Transverse colon (tissue), 4 donors: ENCODE measurements around the gene CDX1. TPM values are rescaled to one million over a fixed set of nuclear protein-coding genes. Genes with fewer than 3 reads are reported as not detected.
A peak's percentile ranks its signal among the peaks of the same experiment; 100 is the strongest.

ENCODE experiments used
- DNase-seq: peaks from one replicate; pipeline ENCODE4 v3.0.0-alpha.2; 2019
- H3K27ac ChIP-seq, 4 donors: fragments of 200-600 bp; sonication (generic); 2 replicates each; pipeline ENCODE4 v1.5.1; 2016 to 2018; ENCODE audit warnings: inconsistent platforms in 4 of 4
- H3K27me3 ChIP-seq: fragments of 200-600 bp; sonication (generic); 2 replicates; pipeline ENCODE4 v1.5.1; 2017; ENCODE audit warnings: inconsistent platforms
- H3K36me3 ChIP-seq, 4 donors: fragments of 200-600 bp; sonication (generic); 2 replicates each; pipeline ENCODE4 v1.5.1; 2017 to 2019; ENCODE audit warnings: inconsistent platforms in 4 of 4
- H3K4me1 ChIP-seq, 4 donors: fragments of 200-600 bp; sonication (generic); 2 replicates each; pipeline ENCODE4 v1.5.1; 2017 to 2020; ENCODE audit warnings: inconsistent platforms in 4 of 4
- H3K4me3 ChIP-seq, 4 donors: fragments of 200-600 bp; sonication (generic); 1 replicate in 1 of 4; 2 replicates in 3 of 4; pipeline versions ENCODE4 v1.5.1 to v1.6.1; 2017 to 2019; ENCODE audit warnings: inconsistent platforms in 4 of 4
- H3K9me3 ChIP-seq, 2 donors: fragments of 200-600 bp; sonication (generic); 2 replicates each; pipeline ENCODE4 v1.5.1; 2017 to 2019; ENCODE audit warnings: inconsistent platforms in 2 of 2
- CTCF ChIP-seq, 5 experiments: fragments of 200-600 bp in 3 of 5; fragments of 450-650 bp in 2 of 5; sonication (generic) in 3 of 5; IDR thresholded peaks; 1 replicate in 2 of 5; 2 replicates in 3 of 5; pipeline ENCODE4 v1.5.1; 2016 to 2017; ENCODE audit warnings: antibody characterized with exemption in 5 of 5, inconsistent platforms in 3 of 5, mild to moderate bottlenecking in 2 of 5, moderate library complexity in 1 of 5
- EP300 ChIP-seq: sonication (generic); formaldehyde crosslinking; IDR thresholded peaks from one replicate; pipeline ENCODE4 v1.6.1; 2017; ENCODE audit warnings: antibody characterized with exemption, low read depth
- POLR2A ChIP-seq: fragments of 450-650 bp; IDR thresholded peaks from one replicate; pipeline ENCODE4 v1.6.1; 2016; ENCODE audit warnings: antibody characterized with exemption, mild to moderate bottlenecking, moderate library complexity
- POLR2AphosphoS5 ChIP-seq, 3 donors: sonication (generic); formaldehyde crosslinking; IDR thresholded peaks; one replicate each; pipeline ENCODE4 v1.6.1; 2016; ENCODE audit warnings: antibody characterized with exemption in 3 of 3
- WGBS, 2 donors: methylation state at CpG; one replicate each; pipeline ENCODE4 v1.1.5; 2018; ENCODE audit warnings: low coverage in 1 of 2; 5-methylcytosine and 5-hydroxymethylcytosine counted together
- in situ Hi-C, 4 donors: fragments of 200-750 bp; cut with MboI; loops; one replicate each; pipeline versions ENCODE4 v1.15.0 to v1.15.1; 2017; ENCODE audit warnings: low sequenced_read_pairs in 3 of 4, low pct_ligation_motif_present in 1 of 4, low pct_unique_long_range_greater_than_20kb in 1 of 4
- intact Hi-C: fragments of 100-400 bp; cut with DNase I; formaldehyde crosslinking; loops from one replicate; pipeline ENCODE4 v1.15.1; 2023; ENCODE audit warnings: low total_unique reads
- total RNA-seq, 4 donors: library from RNA; depleted of rRNA; stranded (reverse); fragments of >200 nt; gene quantifications; one replicate each; pipeline ENCODE4 v1.1.0, GENCODE V29; 2016

Gene CDX1
- total RNA-seq, 4 donors from 2014 or later: 249 to 540 (median 360) TPM

- in situ Hi-C loops: loop anchor here in 2 of 4 donors (25.0 kb wide), 1 partner anchor 294 kb away; the partner anchor contains the start of gene RPS14 (in 2 of the 2)
- TF ChIP-seq CTCF (IDR thresholded peaks at IDR 0.05) (no peak), EP300 (no peak), POLR2AphosphoS5 (IDR thresholded peaks at IDR 0.05) (no peak), POLR2A (no peak)
- H3K27me3 ChIP-seq: no peaks in the 10 kb centered on the region
- peak; percentile 64 for DNase-seq
- intact Hi-C loops: no loop called here
- no peaks in the 10 kb centered on the region for H3K9me3 ChIP-seq
- no peak overlapping the region for H3K4me3 ChIP-seq
- no peaks in the 10 kb centered on the region for H3K36me3 ChIP-seq
- WGBS, 2 donors: 70 to 73% methylated on average over 4 to 20 of the region's 20 CpGs
- peak overlapping the region; percentile 74 to 89 (median 84) for H3K27ac ChIP-seq
- peaks cover 26 to 59% (median 49%) of the 10 kb centered on the region in 4 donors for H3K4me1 ChIP-seq
These were observed 23.0 kb upstream of the CDX1 start for GRCh38 chr5:150143350-150144245.

- no peaks in the 10 kb centered on the region for H3K36me3 ChIP-seq
- no peak for TF ChIP-seq POLR2A
- TF ChIP-seq EP300: peak; percentile 16
- TF ChIP-seq POLR2AphosphoS5 (IDR thresholded peaks at IDR 0.05): peak in 1 of 3 donors; percentile 13
- no peak for TF ChIP-seq CTCF (IDR thresholded peaks at IDR 0.05)
- no peaks in the 10 kb centered on the region for H3K27me3 ChIP-seq
- WGBS, 2 donors: 67 to 76% methylated on average over 5 to 13 of the region's 14 CpGs
- in situ Hi-C loops (loop anchor here in 2 of 4 donors (25.0 kb wide), 1 partner anchor 293 kb away; the partner anchor contains the start of gene RPS14 (in 2 of the 2)), intact Hi-C loops (no loop called here)
- no peak for DNase-seq
- peaks cover 19 to 51% (median 43%) of the 10 kb centered on the region in 4 donors for H3K4me1 ChIP-seq
- no peaks in the 10 kb centered on the region for H3K9me3 ChIP-seq
- no peak overlapping the region for H3K4me3 ChIP-seq
- peak overlapping the region; percentile 74 to 89 (median 84) for H3K27ac ChIP-seq
These were observed 22.3 kb upstream of the CDX1 start for GRCh38 chr5:150144246-150144801.

GRCh38 chr5:150144879-150145278 lies 21.7 kb upstream of the CDX1 start:
- Histone ChIP-seq H3K4me3 (no peak overlapping the region), H3K9me3 (no peaks in the 10 kb centered on the region), H3K4me1 (peaks cover 13 to 47% (median 38%) of the 10 kb centered on the region in 4 donors), H3K36me3 (no peaks in the 10 kb centered on the region), H3K27me3 (no peaks in the 10 kb centered on the region), H3K27ac (peak overlapping the region; percentile 74 to 89 (median 84))
- no peak for TF ChIP-seq EP300
- no peak for TF ChIP-seq POLR2AphosphoS5 (IDR thresholded peaks at IDR 0.05)
- no peak for TF ChIP-seq POLR2A
- TF ChIP-seq CTCF (IDR thresholded peaks at IDR 0.05): no peak
- no peak for DNase-seq
- in situ Hi-C loops: loop anchor here in 2 of 4 donors (25.0 kb wide), 1 partner anchor 292 kb away; the partner anchor contains the start of gene RPS14 (in 2 of the 2)
- 39 to 52% methylated on average over 3 to 4 of the region's 4 CpGs for WGBS, 2 donors
- intact Hi-C loops: no loop called here

- Histone ChIP-seq H3K9me3 (no peaks in the 10 kb centered on the region), H3K4me3 (no peak overlapping the region), H3K27me3 (no peaks in the 10 kb centered on the region), H3K4me1 (peaks cover 6 to 38% (median 29%) of the 10 kb centered on the region in 4 donors), H3K36me3 (no peaks in the 10 kb centered on the region), H3K27ac (peak overlapping the region; percentile 29 to 89 (median 84))
- no peak for DNase-seq
- intact Hi-C loops: no loop called here
- in situ Hi-C loops: loop anchor here in 2 of 4 donors (25.0 kb wide), 1 partner anchor 291 kb away; the partner anchor contains the start of gene RPS14 (in 2 of the 2)
- WGBS, 2 donors: 60 to 83% methylated on average over 3 to 5 of the region's 5 CpGs
- no peak for TF ChIP-seq POLR2AphosphoS5 (IDR thresholded peaks at IDR 0.05)
- TF ChIP-seq EP300: no peak
- no peak for TF ChIP-seq POLR2A
- no peak for TF ChIP-seq CTCF (IDR thresholded peaks at IDR 0.05)
These were observed 20.3 kb upstream of the CDX1 start for GRCh38 chr5:150146235-150146634.
